Neural progenitor cell (in vitro differentiated cells): Measurements from ENCODE around the gene CBLN2. TPM values are rescaled to one million over a fixed set of nuclear protein-coding genes. Genes with fewer than 3 reads are reported as not detected.

Experiments
- DNase-seq: peaks from one replicate; pipeline ENCODE4 v3.0.0-alpha.2; 2016; ENCODE audit warnings: low spot score
- H2AFZ ChIP-seq: fragments of 200-600 bp; sonication (generic); replicated peaks from 2 replicates; pipeline ENCODE4 v1.6.1; 2016; ENCODE audit warnings: antibody characterized with exemption
- H3F3A ChIP-seq: fragments of 200-600 bp; sonication (generic); 2 replicates; pipeline ENCODE4 v1.6.1; 2016; ENCODE audit warnings: antibody characterized with exemption, low read depth
- H3K27ac ChIP-seq: fragments of 200-600 bp; sonication (generic); 2 replicates; pipeline ENCODE4 v1.5.1; 2016; ENCODE audit warnings: mild to moderate bottlenecking
- H3K27me3 ChIP-seq: fragments of 200-600 bp; sonication (generic); 2 replicates; pipeline ENCODE4 v1.6.1; 2016; ENCODE audit warnings: mild to moderate bottlenecking, moderate library complexity
- H3K36me3 ChIP-seq: fragments of 200-600 bp; sonication (generic); 2 replicates; pipeline ENCODE4 v1.5.1; 2016
- H3K4me1 ChIP-seq: fragments of 200-600 bp; sonication (generic); 2 replicates; pipeline ENCODE4 v1.6.1; 2016; ENCODE audit warnings: mixed run types
- H3K4me2 ChIP-seq: fragments of 200-600 bp; sonication (generic); 2 replicates; pipeline ENCODE4 v1.6.1; 2016
- H3K4me3 ChIP-seq: fragments of 200-600 bp; sonication (generic); 2 replicates; pipeline ENCODE4 v1.5.1; 2016
- H3K79me2 ChIP-seq: fragments of 200-600 bp; sonication (generic); 2 replicates; pipeline ENCODE4 v1.6.1; 2016; ENCODE audit warnings: low read depth
- H3K9ac ChIP-seq: fragments of 200-600 bp; sonication (generic); 2 replicates; pipeline ENCODE4 v1.6.1; 2016
- H3K9me3 ChIP-seq: fragments of 200-600 bp; sonication (generic); 2 replicates; pipeline ENCODE4 v1.5.1; 2016; ENCODE audit warnings: low read depth
- H4K20me1 ChIP-seq: fragments of 200-600 bp; sonication (generic); 2 replicates; pipeline ENCODE4 v1.6.1; 2016; ENCODE audit warnings: low read depth
- H3K27ac Mint-ChIP-seq: 3 replicates; pipeline ENCODE4 v1.8.0; 2021; ENCODE audit warnings: mixed read lengths
- H3K27me3 Mint-ChIP-seq: 2 replicates; pipeline ENCODE4 v1.8.0; 2022; ENCODE audit warnings: low read depth, mild to moderate bottlenecking, inconsistent platforms, moderate library complexity, mixed read lengths; ENCODE audit not compliant: insufficient read depth
- H3K36me3 Mint-ChIP-seq: 3 replicates; pipeline ENCODE4 v1.8.0; 2021; ENCODE audit warnings: mixed read lengths
- H3K4me1 Mint-ChIP-seq: 3 replicates; pipeline ENCODE4 v1.8.0; 2021; ENCODE audit warnings: mixed read lengths
- H3K4me3 Mint-ChIP-seq: 3 replicates; pipeline ENCODE4 v1.8.0; 2021; ENCODE audit warnings: mild to moderate bottlenecking, moderate library complexity, mixed read lengths
- H3K9me3 Mint-ChIP-seq: 3 replicates; pipeline ENCODE4 v1.8.0; 2020; ENCODE audit warnings: mixed read lengths
- CTCF ChIP-seq: fragments of 200-600 bp; sonication (generic); IDR thresholded peaks from 2 replicates; pipeline ENCODE4 v1.5.1; 2017; ENCODE audit warnings: antibody characterized with exemption, mild to moderate bottlenecking
- EZH2 ChIP-seq: fragments of 200-600 bp; sonication (generic); IDR thresholded peaks from 2 replicates; pipeline ENCODE4 v1.6.1; 2017; ENCODE audit warnings: antibody characterized with exemption, mild to moderate bottlenecking, moderate library complexity
- EZH2phosphoT487 ChIP-seq: fragments of 200-600 bp; sonication (generic); IDR thresholded peaks from 2 replicates; pipeline ENCODE4 v1.6.1; 2017; ENCODE audit warnings: antibody characterized with exemption
- total RNA-seq: library from RNA; depleted of rRNA; stranded (reverse); fragments of >200 nt; gene quantifications from 2 replicates; pipeline ENCODE4 v1.2.3, GENCODE V29; 2015; ENCODE audit warnings: low replicate concordance

Gene CBLN2
- total RNA-seq, 1 donor from 2014 or later = not detected

GRCh38 chr18:72555968-72556367, 11.8 kb upstream of the CBLN2 start:
- Mint-ChIP-seq H3K27me3 (no peaks in the 10 kb centered on the region), H3K9me3 (no peaks in the 10 kb centered on the region), H3K4me3 (no peak overlapping the region), H3K27ac (no peak overlapping the region), H3K4me1 (no peaks in the 10 kb centered on the region), H3K36me3 (no peaks in the 10 kb centered on the region)
- peaks cover 10% of the 10 kb centered on the region for H3K27me3 ChIP-seq
- H2AFZ ChIP-seq = no peak overlapping the region
- no peaks in the 10 kb centered on the region for H3K9me3 ChIP-seq
- no peaks in the 10 kb centered on the region for H3K36me3 ChIP-seq
- TF ChIP-seq CTCF = no peak
- no peak for TF ChIP-seq EZH2
- no peak for TF ChIP-seq EZH2phosphoT487
- no peak overlapping the region for H3K9ac ChIP-seq
- no peak overlapping the region for H3K4me3 ChIP-seq
- no peaks in the 10 kb centered on the region for H3K4me1 ChIP-seq
- no peaks in the 10 kb centered on the region for H4K20me1 ChIP-seq
- no peak overlapping the region for H3K4me2 ChIP-seq
- no peak for DNase-seq
- no peaks in the 10 kb centered on the region for H3F3A ChIP-seq
- no peak overlapping the region for H3K27ac ChIP-seq
- H3K79me2 ChIP-seq = no peaks in the 10 kb centered on the region

- Mint-ChIP-seq H3K27ac (no peak overlapping the region), H3K4me3 (no peak overlapping the region), H3K4me1 (no peaks in the 10 kb centered on the region), H3K9me3 (no peaks in the 10 kb centered on the region), H3K36me3 (no peaks in the 10 kb centered on the region), H3K27me3 (no peaks in the 10 kb centered on the region)
- no peaks in the 10 kb centered on the region for H3F3A ChIP-seq
- H2AFZ ChIP-seq = no peak overlapping the region
- no peak overlapping the region for H3K4me3 ChIP-seq
- no peak overlapping the region for H3K27ac ChIP-seq
- no peak for DNase-seq
- H4K20me1 ChIP-seq = no peaks in the 10 kb centered on the region
- no peak overlapping the region for H3K9ac ChIP-seq
- no peaks in the 10 kb centered on the region for H3K79me2 ChIP-seq
- H3K4me2 ChIP-seq = no peak overlapping the region
- peaks cover 19% of the 10 kb centered on the region for H3K27me3 ChIP-seq
- no peaks in the 10 kb centered on the region for H3K4me1 ChIP-seq
- H3K36me3 ChIP-seq = no peaks in the 10 kb centered on the region
- H3K9me3 ChIP-seq = no peaks in the 10 kb centered on the region
- TF ChIP-seq EZH2phosphoT487 (no peak), EZH2 (no peak), CTCF (no peak)
Observed at GRCh38 chr18:72555101-72555500, 11.0 kb upstream of the CBLN2 start.

GRCh38 chr18:72543357-72544055, 636 bp downstream of the CBLN2 start:
- Histone ChIP-seq H3K27me3 (peaks cover 100% of the 10 kb centered on the region), H3K4me2 (peak overlapping the region; percentile 78), H3K36me3 (no peaks in the 10 kb centered on the region), H3F3A (no peaks in the 10 kb centered on the region), H3K27ac (no peak overlapping the region), H4K20me1 (peaks cover 12% of the 10 kb centered on the region), H3K9ac (no peak overlapping the region), H3K4me3 (peak overlapping the region; percentile 44), H3K9me3 (no peaks in the 10 kb centered on the region), H3K4me1 (no peaks in the 10 kb centered on the region), H2AFZ (peak overlapping the region; percentile 72), H3K79me2 (no peaks in the 10 kb centered on the region)
- no peak overlapping the region for H3K27ac Mint-ChIP-seq
- H3K36me3 Mint-ChIP-seq = no peaks in the 10 kb centered on the region
- H3K4me1 Mint-ChIP-seq = peaks cover 16% of the 10 kb centered on the region
- TF ChIP-seq EZH2phosphoT487 (no peak), EZH2 (peak; percentile 88)
- peak; percentile 51 for DNase-seq
- H3K4me3 Mint-ChIP-seq = peak overlapping the region; percentile 91
- H3K9me3 Mint-ChIP-seq = peaks cover 3% of the 10 kb centered on the region
- peaks cover 27% of the 10 kb centered on the region for H3K27me3 Mint-ChIP-seq

- H3K4me2 ChIP-seq = peak overlapping the region; percentile 78
- H3K27me3 ChIP-seq = peaks cover 100% of the 10 kb centered on the region
- TF ChIP-seq CTCF (no peak), EZH2 (peak; percentile 68), EZH2phosphoT487 (no peak)
- H3K9me3 ChIP-seq = no peaks in the 10 kb centered on the region
- peak overlapping the region; percentile 72 for H2AFZ ChIP-seq
- no peaks in the 10 kb centered on the region for H3K4me1 ChIP-seq
- no peaks in the 10 kb centered on the region for H3K36me3 ChIP-seq
- Mint-ChIP-seq H3K27me3 (peaks cover 27% of the 10 kb centered on the region), H3K4me1 (peaks cover 16% of the 10 kb centered on the region), H3K4me3 (peak overlapping the region; percentile 91), H3K9me3 (peaks cover 3% of the 10 kb centered on the region), H3K27ac (no peak overlapping the region), H3K36me3 (no peaks in the 10 kb centered on the region)
- H3F3A ChIP-seq = no peaks in the 10 kb centered on the region
- H3K9ac ChIP-seq = no peak overlapping the region
- H3K79me2 ChIP-seq = no peaks in the 10 kb centered on the region
- H4K20me1 ChIP-seq = peaks cover 12% of the 10 kb centered on the region
- DNase-seq = peak; percentile 52
- H3K27ac ChIP-seq = no peak overlapping the region
- H3K4me3 ChIP-seq = peak overlapping the region; percentile 44
Observed at GRCh38 chr18:72542984-72543356, 1.2 kb downstream of the CBLN2 start.
